Inflammatory macrophage treated with lipopolysaccharide for 4 hours (primary cell): Measurements from ENCODE around the gene NR6A1.

ENCODE experiments used
- DNase-seq: peaks from one replicate; pipeline ENCODE4 v3.0.0-alpha.2; 2020

NR6A1 gene

GRCh38 chr9:124721109-124721906 is 49.8 kb downstream of the NR6A1 start:
- DNase-seq, result no peak

- no peak for DNase-seq
Measured at GRCh38 chr9:124720429-124721108, 50.5 kb downstream of the NR6A1 start.

GRCh38 chr9:124718928-124719327 is 52.2 kb downstream of the NR6A1 start:
- no peak for DNase-seq

GRCh38 chr9:124717597-124717996 is 53.5 kb downstream of the NR6A1 start:
- no peak for DNase-seq

GRCh38 chr9:124716808-124717207 is 54.3 kb downstream of the NR6A1 start:
- DNase-seq, result peak; percentile 13

- no peak for DNase-seq
Measured at GRCh38 chr9:124710766-124711165, 60.3 kb downstream of the NR6A1 start.

GRCh38 chr9:124709292-124709690 is 61.8 kb downstream of the NR6A1 start:
- DNase-seq, result no peak

- DNase-seq, result no peak
Measured at GRCh38 chr9:124708633-124709291, 62.3 kb downstream of the NR6A1 start.

GRCh38 chr9:124708074-124708473 is 63.0 kb downstream of the NR6A1 start:
- no peak for DNase-seq

GRCh38 chr9:124707666-124708065 is 63.4 kb downstream of the NR6A1 start:
- DNase-seq, result no peak

GRCh38 chr9:124706685-124707084 is 64.4 kb downstream of the NR6A1 start:
- no peak for DNase-seq

- DNase-seq, result no peak
Measured at GRCh38 chr9:124699575-124699974, 71.5 kb downstream of the NR6A1 start.

- DNase-seq, result no peak
Measured at GRCh38 chr9:124698265-124698664, 72.8 kb downstream of the NR6A1 start.

GRCh38 chr9:124697326-124698200 is 73.5 kb downstream of the NR6A1 start:
- DNase-seq, result no peak

- no peak for DNase-seq
Measured at GRCh38 chr9:124696101-124696500, 75.0 kb downstream of the NR6A1 start.

GRCh38 chr9:124695280-124695890 is 75.7 kb downstream of the NR6A1 start:
- DNase-seq, result no peak

- DNase-seq, result no peak
Measured at GRCh38 chr9:124694414-124695279, 76.5 kb downstream of the NR6A1 start.

- no peak for DNase-seq
Measured at GRCh38 chr9:124693403-124693802, 77.7 kb downstream of the NR6A1 start.

GRCh38 chr9:124688238-124688904 is 82.7 kb downstream of the NR6A1 start:
- no peak for DNase-seq

- DNase-seq, result no peak
Measured at GRCh38 chr9:124686918-124687317, 84.2 kb downstream of the NR6A1 start.

GRCh38 chr9:124685217-124685616 is 85.9 kb downstream of the NR6A1 start:
- no peak for DNase-seq
